SU-DHL-6 (cell line): ENCODE data around the gene VANGL1.

Experiments used
- CTCF ChIP-seq: fragments of 200-600 bp; sonication (generic); IDR thresholded peaks from one replicate; pipeline ENCODE4 v1.5.1; 2017; ENCODE audit warnings: antibody characterized with exemption, mild to moderate bottlenecking, low read length, moderate library complexity; ENCODE audit not compliant: insufficient read depth, poor library complexity, severe bottlenecking
- EZH2phosphoT487 ChIP-seq: fragments of 200-600 bp; sonication (generic), shearing (Covaris generic); conservative IDR thresholded peaks from 2 replicates; pipeline ENCODE4 v1.6.1; 2018; ENCODE audit warnings: mild to moderate bottlenecking, antibody characterized with exemption, low read length, moderate library complexity, mixed read lengths

- TF ChIP-seq CTCF (no peak), EZH2phosphoT487 (no peak)
Measured at GRCh38 chr1:115593365-115594259, 48.2 kb upstream of the VANGL1 start.
